Stimulated activated CD4-positive, alpha-beta T cell treated with anti-CD3 and anti-CD28 coated beads, Interleukin-12 subunit alpha, Interleukin-12 subunit beta, amount 100 ng/mL, for 48 hours (primary cell): ENCODE results near the gene ZFP57.

ENCODE experiments used
- DNase-seq, 3 donors: peaks; one replicate each; pipeline ENCODE4 v3.0.0-alpha.2; 2020; ENCODE audit warnings: low read depth in 2 of 3, low spot score in 1 of 3

ZFP57 gene

GRCh38 chr6:29656157-29656556 lies 24.8 kb downstream of the ZFP57 start:
- no peak for DNase-seq

GRCh38 chr6:29655658-29656057 lies 25.3 kb downstream of the ZFP57 start:
- no peak for DNase-seq

GRCh38 chr6:29653452-29654038 lies 27.4 kb downstream of the ZFP57 start:
- no peak for DNase-seq

DNA sequence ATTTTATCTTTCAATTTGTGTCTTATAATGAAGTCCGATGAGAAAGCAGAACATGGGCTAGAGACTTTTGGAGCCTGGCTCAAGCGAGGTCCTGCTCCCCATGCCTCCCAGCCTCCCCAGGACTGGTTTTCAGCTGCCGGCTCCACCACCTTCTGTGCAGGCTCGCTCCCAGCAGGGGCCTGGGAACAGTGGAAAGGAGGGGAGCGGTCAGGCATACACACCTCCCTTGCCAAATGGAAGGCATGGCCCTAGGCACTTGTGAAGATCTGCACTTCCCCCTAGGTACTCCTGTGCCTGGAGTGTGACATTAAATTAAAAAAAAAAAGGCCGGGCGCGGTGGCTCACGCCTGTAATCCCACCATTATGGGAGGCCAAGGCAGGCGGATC lies 28.8 kb downstream of the ZFP57 start:
- no peak for DNase-seq

DNA sequence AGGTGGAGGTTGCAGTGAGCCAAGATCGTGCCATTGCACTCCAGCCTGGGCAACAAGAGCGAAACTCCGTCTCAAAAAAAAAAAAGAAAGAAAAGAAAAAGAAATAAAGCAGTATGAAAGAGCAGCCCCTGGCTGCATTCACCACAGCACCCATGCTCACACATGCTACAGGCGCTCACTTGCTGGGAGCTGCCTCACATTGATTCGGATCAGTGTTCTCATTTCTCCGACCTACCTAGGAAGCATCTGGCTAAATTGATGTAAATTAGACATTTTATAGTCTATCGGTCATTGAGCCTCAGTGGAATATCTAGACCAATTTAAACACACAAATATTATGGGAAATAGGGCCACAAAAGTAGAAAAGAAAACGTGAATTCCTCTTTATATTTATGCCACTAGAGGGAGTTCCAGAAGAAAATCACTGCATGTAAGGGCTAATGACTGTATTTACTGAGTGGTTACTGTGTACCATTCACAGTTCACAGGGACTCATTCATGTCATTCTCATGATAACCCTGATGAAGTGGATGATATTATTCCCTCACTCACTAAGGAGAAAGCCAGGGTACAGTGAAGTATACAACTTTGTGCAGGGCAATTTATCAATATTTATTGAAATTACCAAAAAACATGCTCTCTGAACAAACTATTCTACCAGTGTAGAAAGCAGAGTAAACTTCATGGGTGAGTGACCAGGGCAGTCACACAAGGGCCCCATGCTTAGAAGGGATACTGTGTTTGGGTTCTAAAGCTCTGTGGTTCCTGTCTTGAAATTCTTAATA lies 29.3 kb downstream of the ZFP57 start:
- no peak for DNase-seq

GRCh38 chr6:29649701-29650673 lies 31.0 kb downstream of the ZFP57 start:
- DNase-seq: peak; percentile 95 to 98 (median 97)

DNA sequence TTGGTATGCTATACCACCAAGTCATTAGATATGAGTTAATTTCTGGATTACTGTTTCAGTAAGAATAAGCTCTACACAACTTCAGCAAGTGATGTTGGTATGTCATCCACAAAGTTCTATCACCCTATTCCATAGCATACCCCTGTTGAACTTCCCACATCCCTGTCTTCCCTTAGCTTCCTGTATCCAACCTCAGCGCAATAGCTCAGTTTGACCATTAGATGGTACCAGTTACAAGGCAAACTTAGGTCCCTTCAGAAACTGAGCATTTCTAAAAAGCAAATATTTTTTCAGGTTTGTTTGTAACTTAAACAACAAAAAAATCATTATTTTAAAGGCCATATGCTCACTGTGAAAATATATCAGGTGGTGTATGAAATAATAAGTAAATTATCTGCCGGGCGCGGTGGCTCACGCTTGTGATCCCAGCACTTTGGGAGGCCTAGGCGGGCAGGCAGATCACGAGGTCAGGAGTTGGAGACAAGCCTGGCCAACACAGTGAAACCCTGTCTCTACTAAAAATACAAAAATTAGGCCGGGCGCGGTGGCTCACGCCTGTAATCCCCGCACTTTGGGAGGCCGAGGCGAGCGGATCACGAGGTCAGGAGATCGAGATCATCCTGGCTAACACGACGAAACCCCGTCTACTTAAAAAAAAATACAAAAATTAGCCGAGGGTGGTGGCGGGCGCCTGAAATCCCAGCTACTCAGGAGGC lies 32.9 kb downstream of the ZFP57 start:
- DNase-seq: no peak

- no peak for DNase-seq
These were observed 39.4 kb downstream of the ZFP57 start for GRCh38 chr6:29641430-29642148.

DNA sequence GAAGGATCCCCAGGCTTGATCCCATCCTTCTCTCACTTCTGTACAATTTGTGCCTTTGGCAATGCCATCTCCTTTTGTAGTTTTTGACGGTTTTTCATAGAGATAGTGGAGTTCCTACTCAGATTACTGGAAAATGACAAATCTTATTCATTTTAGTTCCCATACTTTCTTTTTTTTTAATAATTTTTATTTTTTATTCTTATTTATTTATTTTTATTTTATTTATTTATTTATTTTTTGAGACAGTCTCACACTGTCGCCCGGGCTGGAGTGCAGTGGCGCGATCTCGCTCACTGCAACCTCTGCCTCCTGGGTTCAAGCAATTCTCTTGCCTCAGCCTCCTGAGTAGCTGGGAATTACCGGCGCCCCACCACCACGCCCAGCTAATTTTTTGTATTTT lies 43.7 kb downstream of the ZFP57 start:
- DNase-seq: no peak

DNA sequence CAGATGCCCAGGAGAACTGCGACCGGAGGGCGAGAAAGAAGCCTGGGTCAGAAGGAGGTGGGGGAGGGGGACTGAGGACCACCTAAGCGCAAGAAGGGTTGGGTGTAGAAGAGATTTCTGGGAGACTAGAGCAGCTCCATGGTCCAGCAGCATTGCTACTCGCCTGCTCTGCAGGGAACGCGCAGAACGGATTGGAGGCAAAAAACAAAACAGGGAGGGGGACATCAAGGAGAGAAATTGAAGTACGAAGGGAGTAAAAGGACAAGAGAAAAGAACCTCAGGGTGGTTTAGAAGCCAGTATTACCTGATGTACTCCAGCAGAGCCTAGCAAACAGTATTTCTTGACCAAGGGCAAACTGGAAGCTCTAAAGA lies 47.4 kb downstream of the ZFP57 start:
- no peak for DNase-seq

DNA sequence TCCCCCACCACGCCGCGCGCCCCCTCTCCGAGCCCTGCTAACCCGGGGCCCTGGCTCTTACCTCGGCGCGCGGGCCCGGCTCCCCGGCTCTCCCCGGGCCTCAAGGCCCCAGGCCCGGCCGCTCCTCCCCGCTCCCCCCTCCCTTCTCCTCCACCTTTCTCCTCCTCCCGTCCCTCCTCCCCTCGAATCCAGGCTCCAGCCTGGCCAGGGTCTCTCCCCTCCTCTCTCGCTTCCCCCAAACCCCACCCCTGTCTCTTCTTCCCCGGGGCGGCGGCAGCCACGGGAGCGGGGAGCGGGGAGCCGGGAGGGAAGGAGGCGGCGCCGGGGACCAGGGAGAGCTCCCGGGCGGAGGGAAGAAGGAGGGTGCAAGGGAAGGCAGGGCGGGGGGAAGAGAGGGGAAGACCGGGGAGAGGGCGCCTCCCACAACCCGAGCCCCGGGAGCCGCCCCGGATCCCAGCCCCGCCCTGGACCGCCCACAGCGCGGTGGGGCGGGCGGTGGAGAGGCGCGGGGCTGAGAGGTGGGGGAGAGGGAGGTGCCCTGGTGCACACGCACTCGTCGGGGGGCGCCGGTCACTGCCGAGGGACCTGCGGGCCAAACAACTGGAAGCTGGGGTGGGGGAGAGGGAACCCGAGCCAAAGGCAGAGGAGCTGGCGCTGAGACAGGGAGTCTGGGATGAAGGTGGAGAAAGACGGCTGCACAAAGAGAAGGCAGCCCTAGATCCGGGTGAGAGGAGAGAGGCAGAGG lies 48.0 kb downstream of the ZFP57 start, which contains the start of gene GABBR1:
TSS of gene GABBR1 (minus strand) at position 395 of the 745 bp plus-strand sequence. CDS start 798 bp downstream, outside the sequence.
- DNase-seq: peak; percentile 33 to 72 (median 52)

- no peak for DNase-seq
These were observed 48.9 kb downstream of the ZFP57 start for GRCh38 chr6:29631860-29632731.

DNA sequence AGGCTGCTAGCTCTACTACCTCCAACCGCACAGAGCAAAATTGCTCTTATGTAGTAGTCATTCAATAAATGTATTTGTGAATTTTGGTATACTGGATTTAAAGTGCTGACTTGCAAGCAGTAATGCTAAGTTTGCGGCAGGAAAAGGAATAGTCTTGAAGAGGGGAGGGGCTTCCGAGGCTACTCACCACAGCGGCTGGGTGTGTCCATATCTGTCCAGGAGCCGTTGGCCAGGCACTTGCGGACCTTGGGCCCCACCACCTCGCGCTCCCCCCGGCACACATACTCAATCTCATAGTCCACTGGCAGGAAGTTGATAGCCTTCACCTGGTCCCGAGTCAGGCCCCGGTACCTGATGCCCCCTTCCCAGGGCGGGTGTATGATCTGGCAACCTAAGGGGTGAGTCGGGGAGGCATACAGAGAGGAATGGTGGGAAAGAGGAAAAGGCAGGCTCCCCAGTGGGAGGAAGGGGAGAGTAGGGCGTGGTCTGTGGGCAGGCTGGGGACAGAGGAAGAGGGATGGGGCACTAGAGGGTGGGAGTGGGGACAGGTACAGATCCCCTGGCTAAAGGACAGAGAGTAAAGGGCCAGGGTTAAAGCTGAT lies 49.6 kb downstream of the ZFP57 start:
- no peak for DNase-seq

DNA sequence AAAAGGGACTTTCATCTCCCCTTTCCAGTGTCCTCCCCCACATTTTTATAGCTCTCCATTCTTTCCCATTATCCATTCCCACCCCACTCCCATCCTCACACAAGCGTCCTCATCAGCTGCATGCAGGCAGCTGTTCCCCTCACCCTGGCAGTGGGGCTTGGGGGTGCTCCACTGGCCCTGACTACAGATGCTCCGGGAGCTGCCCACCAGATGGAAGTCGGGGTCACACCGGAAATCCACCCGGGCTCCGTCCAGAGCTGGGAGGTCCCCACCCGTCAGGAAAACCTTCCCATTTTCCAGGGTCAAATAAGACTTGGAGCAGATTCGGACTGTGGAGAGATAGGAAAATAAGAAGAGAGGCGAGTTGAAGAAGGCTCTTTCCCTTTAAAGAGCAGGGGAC lies 50.6 kb downstream of the ZFP57 start:
- no peak for DNase-seq

DNA sequence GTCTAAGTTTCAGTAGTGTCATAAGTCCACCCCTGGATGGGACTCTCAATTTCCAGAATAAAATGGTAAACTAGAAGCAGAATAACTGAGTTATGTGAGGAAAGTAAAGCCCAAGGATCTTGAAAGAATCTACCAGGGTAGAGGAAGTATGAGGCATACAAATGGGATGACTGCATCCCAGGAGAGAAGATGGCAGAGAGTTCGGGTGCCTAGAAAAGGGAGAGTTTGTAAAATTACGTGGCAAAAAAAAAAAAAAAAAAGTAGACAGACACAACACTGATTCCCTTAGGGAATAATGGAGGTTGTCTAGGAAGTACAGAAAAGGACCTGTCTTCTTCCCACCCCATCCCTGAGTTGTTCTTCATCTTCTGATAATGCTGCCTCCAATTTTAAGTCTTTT lies 51.4 kb downstream of the ZFP57 start:
- DNase-seq: no peak

DNA sequence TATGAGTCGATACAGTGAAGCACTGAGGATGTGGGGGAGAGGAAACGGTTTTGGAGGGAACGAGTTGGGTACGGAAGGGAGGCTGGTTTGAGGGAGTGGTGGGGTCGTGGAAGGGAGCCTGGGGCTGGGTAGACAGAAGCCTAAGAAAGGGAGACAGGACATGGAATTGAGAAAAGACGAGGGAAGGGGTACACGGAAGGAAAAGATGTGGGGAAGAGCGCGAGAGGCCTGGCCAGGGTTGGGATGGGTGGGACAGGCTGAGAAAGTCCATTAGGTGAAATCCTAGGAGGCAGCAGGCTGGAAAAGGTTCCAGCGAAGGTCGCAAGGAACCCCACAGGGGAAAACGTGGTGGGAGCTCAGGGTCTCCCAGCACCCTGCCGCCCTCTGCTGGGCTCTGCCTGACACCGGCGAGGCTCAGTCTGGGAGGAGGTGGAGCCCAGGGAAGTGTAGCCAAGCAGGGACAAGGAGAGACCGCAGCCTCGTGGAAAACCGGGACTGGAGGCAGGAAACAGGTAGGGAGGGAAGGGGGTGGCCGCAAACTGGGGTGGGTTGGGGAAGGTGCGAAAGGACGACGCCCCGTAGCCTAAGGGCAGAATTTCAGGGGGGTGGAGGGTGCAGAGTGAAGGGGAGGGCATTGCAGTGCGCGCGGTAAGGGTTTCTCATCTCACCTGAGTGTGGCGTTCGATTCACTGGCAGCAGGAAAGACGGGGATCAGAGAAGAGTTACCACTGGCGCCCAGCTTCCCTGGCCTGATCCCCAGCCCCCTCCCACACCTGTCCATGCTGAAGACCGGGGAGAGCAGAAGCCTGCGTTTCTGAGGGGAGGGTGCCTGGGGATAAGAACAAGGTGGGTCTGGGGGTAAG lies 52.3 kb downstream of the ZFP57 start:
- peak in 2 of 3 donors; percentile 30 to 54 for DNase-seq

- peak; percentile 7 to 42 (median 35) for DNase-seq
These were observed 53.1 kb downstream of the ZFP57 start for GRCh38 chr6:29627755-29628418.
